ENCODE results near the gene NUP155. TPM values are rescaled to one million over a fixed set of nuclear protein-coding genes. Genes with fewer than 3 reads are reported as not detected.
"Not testable (repeated sequence)": the region's sequence is repeated elsewhere in the genome, so short reads cannot be mapped to it uniquely, and the experiment has no call there.

NUP155 gene
- total and polyA plus RNA-seq, 5 donors = 3.6 to 13.8 (median 13.3) TPM

- Histone ChIP-seq H3K27me3 (ENCODE audit: control insufficient read depth, insufficient read depth) (no peaks in the 10 kb centered on the region), H3K4me1 (ENCODE audit: control insufficient read depth, insufficient read depth, low read length) (no peaks in the 10 kb centered on the region), H3K27ac (ENCODE audit: low read length) (no peak overlapping the region), H3K9me3 (ENCODE audit: control insufficient read depth, low read length) (peaks cover 2% of the 10 kb centered on the region), H3K4me3 (ENCODE audit: low read length) (no peak overlapping the region)
- ATAC-seq (no peak), DNase-seq (no peak)
- 92% methylated on average over 5 of the region's 5 CpGs for WGBS
- intact Hi-C loops (cut with DNase I) = no loop called here
These were observed 87.6 kb downstream of the NUP155 start for GRCh38 chr5:37283214-37283820.

- H3K9me3 ChIP-seq (ENCODE audit: control insufficient read depth, low read length) = peaks cover 4% of the 10 kb centered on the region
- 81% methylated on average over 2 of the region's 2 CpGs for WGBS
These were observed 95.4 kb downstream of the NUP155 start for GRCh38 chr5:37275511-37275910.

GRCh38 chr5:37272511-37272910 lies 98.4 kb downstream of the NUP155 start:
- intact Hi-C loops (cut with DNase I) = no loop called here
- H3K9me3 ChIP-seq (ENCODE audit: control insufficient read depth, low read length) = peaks cover 5% of the 10 kb centered on the region
- no peak overlapping the region for H3K4me3 ChIP-seq (ENCODE audit: low read length)
- WGBS = 51% methylated on average over 1 of the region's 1 CpG
- no peak overlapping the region for H3K27ac ChIP-seq (ENCODE audit: low read length)
- DNase-seq (no peak), ATAC-seq (no peak)
- no peaks in the 10 kb centered on the region for H3K4me1 ChIP-seq (ENCODE audit: control insufficient read depth, insufficient read depth, low read length)
- H3K27me3 ChIP-seq (ENCODE audit: control insufficient read depth, insufficient read depth) = no peaks in the 10 kb centered on the region

More at GRCh38 chr5:37275511-37275910, 95.4 kb downstream of the NUP155 start:
- Histone ChIP-seq H3K4me3 (ENCODE audit: low read length) (no peak overlapping the region), H3K27ac (ENCODE audit: low read length) (no peak overlapping the region), H3K4me1 (ENCODE audit: control insufficient read depth, insufficient read depth, low read length) (no peaks in the 10 kb centered on the region), H3K27me3 (ENCODE audit: control insufficient read depth, insufficient read depth) (no peaks in the 10 kb centered on the region)
- DNase-seq (no peak), ATAC-seq (no peak)
- intact Hi-C loops (cut with DNase I) = no loop called here

GRCh38 chr5:37268100-37268499 lies 102.8 kb downstream of the NUP155 start:
- H3K4me1 ChIP-seq (ENCODE audit: control insufficient read depth, insufficient read depth, low read length); DNase-seq; H3K27ac ChIP-seq (ENCODE audit: low read length); H3K4me3 ChIP-seq (ENCODE audit: low read length); H3K9me3 ChIP-seq (ENCODE audit: control insufficient read depth, low read length); ATAC-seq; intact Hi-C loops (cut with DNase I); H3K27me3 ChIP-seq (ENCODE audit: control insufficient read depth, insufficient read depth): not testable (repeated sequence)

GRCh38 chr5:37255774-37256358 lies 115.0 kb downstream of the NUP155 start:
- H3K27me3 ChIP-seq (ENCODE audit: control insufficient read depth, insufficient read depth) = no peaks in the 10 kb centered on the region

GRCh38 chr5:37254581-37254980 lies 116.3 kb downstream of the NUP155 start:
- ATAC-seq (no peak), DNase-seq (no peak)
- no peaks in the 10 kb centered on the region for H3K27me3 ChIP-seq (ENCODE audit: control insufficient read depth, insufficient read depth)
- H3K9me3 ChIP-seq (ENCODE audit: control insufficient read depth, low read length) = no peaks in the 10 kb centered on the region
- no peak overlapping the region for H3K4me3 ChIP-seq (ENCODE audit: low read length)
- intact Hi-C loops (cut with DNase I) = no loop called here
- H3K27ac ChIP-seq (ENCODE audit: low read length) = no peak overlapping the region
- no peaks in the 10 kb centered on the region for H3K4me1 ChIP-seq (ENCODE audit: control insufficient read depth, insufficient read depth, low read length)
- 99% methylated on average over 1 of the region's 1 CpG for WGBS

More at GRCh38 chr5:37255774-37256358, 115.0 kb downstream of the NUP155 start:
- 93% methylated on average over 4 of the region's 4 CpGs for whole genome bisulfite sequencing
- ATAC-seq = no peak
- DNase-seq = no peak
- H3K9me3 ChIP-seq (ENCODE audit: control insufficient read depth, low read length) = no peaks in the 10 kb centered on the region
- no peaks in the 10 kb centered on the region for H3K4me1 ChIP-seq (ENCODE audit: control insufficient read depth, insufficient read depth, low read length)
- intact Hi-C loops (cut with DNase I) = no loop called here
- H3K4me3 ChIP-seq (ENCODE audit: low read length) = no peak overlapping the region
- no peak overlapping the region for H3K27ac ChIP-seq (ENCODE audit: low read length)

- Histone ChIP-seq H3K9me3 (ENCODE audit: control insufficient read depth, low read length) (no peaks in the 10 kb centered on the region), H3K4me1 (ENCODE audit: control insufficient read depth, insufficient read depth, low read length) (no peaks in the 10 kb centered on the region), H3K4me3 (ENCODE audit: low read length) (no peak overlapping the region), H3K27ac (ENCODE audit: low read length) (no peak overlapping the region), H3K27me3 (ENCODE audit: control insufficient read depth, insufficient read depth) (no peaks in the 10 kb centered on the region)
- intact Hi-C loops (cut with DNase I) = no loop called here
- no peak for ATAC-seq
- no peak for DNase-seq
These were observed 119.2 kb downstream of the NUP155 start for GRCh38 chr5:37251665-37252064.

- no peaks in the 10 kb centered on the region for H3K9me3 ChIP-seq (ENCODE audit: control insufficient read depth, low read length)
- peak overlapping the region; percentile 68 for H3K4me3 ChIP-seq (ENCODE audit: low read length)
- ATAC-seq (no peak), DNase-seq (no peak)
- H3K4me1 ChIP-seq (ENCODE audit: control insufficient read depth, insufficient read depth, low read length) = peaks cover 1% of the 10 kb centered on the region
- intact Hi-C loops (cut with DNase I) = no loop called here
- peak overlapping the region; percentile 77 for H3K27ac ChIP-seq (ENCODE audit: low read length)
- 68% methylated on average over 10 of the region's 10 CpGs for WGBS
- no peaks in the 10 kb centered on the region for H3K27me3 ChIP-seq (ENCODE audit: control insufficient read depth, insufficient read depth)
These were observed 121.1 kb downstream of the NUP155 start for GRCh38 chr5:37249815-37250164.

GRCh38 chr5:37248970-37249814 lies 121.7 kb downstream of the NUP155 start, which contains the start of gene CPLANE1:
Gene CPLANE1 (minus strand): TSS chr5:37249376. CDS start chr5:37247698, 1,678 bp downstream.
- peak; percentile 99 for ATAC-seq
- Histone ChIP-seq H3K9me3 (ENCODE audit: control insufficient read depth, low read length) (no peaks in the 10 kb centered on the region), H3K4me3 (ENCODE audit: low read length) (peak within 1 kb of the TSS; percentile 68), H3K27ac (ENCODE audit: low read length) (peak within 1 kb of the TSS; percentile 77), H3K4me1 (ENCODE audit: control insufficient read depth, insufficient read depth, low read length) (peaks cover 1% of the 10 kb centered on the region), H3K27me3 (ENCODE audit: control insufficient read depth, insufficient read depth) (no peaks in the 10 kb centered on the region)
- DNase-seq = peak; percentile 85 to 95 (median 94)
- intact Hi-C loops (cut with DNase I) = no loop called here
- under 1% methylated on average over 88 of the region's 88 CpGs for WGBS

- H3K4me3 ChIP-seq (ENCODE audit: low read length) = peak overlapping the region; percentile 68
- no peaks in the 10 kb centered on the region for H3K9me3 ChIP-seq (ENCODE audit: control insufficient read depth, low read length)
- WGBS = 6% methylated on average over 19 of the region's 19 CpGs
- no peak for DNase-seq
- H3K27me3 ChIP-seq (ENCODE audit: control insufficient read depth, insufficient read depth) = no peaks in the 10 kb centered on the region
- ATAC-seq = no peak
- intact Hi-C loops (cut with DNase I) = no loop called here
- H3K4me1 ChIP-seq (ENCODE audit: control insufficient read depth, insufficient read depth, low read length) = peaks cover 1% of the 10 kb centered on the region
- peak overlapping the region; percentile 77 for H3K27ac ChIP-seq (ENCODE audit: low read length)
These were observed 122.4 kb downstream of the NUP155 start for GRCh38 chr5:37248421-37248969.

GRCh38 chr5:37247496-37247895 lies 123.4 kb downstream of the NUP155 start:
- WGBS = 91% methylated on average over 4 of the region's 4 CpGs
- Histone ChIP-seq H3K4me3 (ENCODE audit: low read length) (no peak overlapping the region), H3K4me1 (ENCODE audit: control insufficient read depth, insufficient read depth, low read length) (peaks cover 1% of the 10 kb centered on the region), H3K9me3 (ENCODE audit: control insufficient read depth, low read length) (no peaks in the 10 kb centered on the region), H3K27ac (ENCODE audit: low read length) (no peak overlapping the region), H3K27me3 (ENCODE audit: control insufficient read depth, insufficient read depth) (no peaks in the 10 kb centered on the region)
- DNase-seq (no peak), ATAC-seq (no peak)
- intact Hi-C loops (cut with DNase I) = no loop called here

Measured in right cardiac atrium (tissue), 5 donors.